GM23248 (cell line): Measurements from ENCODE around the gene TDRD3.

Experiments used
- EZH2 ChIP-seq: fragments of 200-600 bp; sonication (generic); IDR thresholded peaks from 2 replicates; pipeline ENCODE4 v1.6.1; 2018; ENCODE audit warnings: antibody characterized with exemption, mild to moderate bottlenecking; ENCODE audit not compliant: insufficient read depth, poor library complexity, severe bottlenecking
- EZH2phosphoT487 ChIP-seq: fragments of 200-600 bp; sonication (generic); IDR thresholded peaks from 2 replicates; pipeline ENCODE4 v1.6.1; 2018; ENCODE audit warnings: antibody characterized with exemption, moderate library complexity, mild to moderate bottlenecking, low read depth; ENCODE audit not compliant: insufficient read depth

DNA sequence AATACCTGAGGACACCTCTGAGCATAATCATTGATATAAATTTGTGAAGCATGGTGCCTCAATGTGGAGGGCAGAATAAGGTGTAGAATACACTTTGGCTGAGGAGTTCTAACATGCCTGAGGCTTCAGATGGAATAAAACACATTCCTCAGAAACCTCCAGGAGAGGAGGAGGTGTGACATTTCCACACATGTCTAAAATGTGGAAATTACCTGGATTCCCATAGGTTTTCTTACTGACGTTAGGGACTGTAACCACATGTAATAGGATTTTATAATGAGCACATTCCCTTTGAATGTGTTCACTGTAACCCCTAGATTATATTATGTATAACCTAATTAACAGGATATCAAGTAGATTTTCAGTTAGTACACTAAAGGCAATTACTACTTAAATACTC is 226.1 kb downstream of the TDRD3 start:
- TF ChIP-seq EZH2phosphoT487 (no peak), EZH2 (no peak)
